ENCODE results near the gene SALL3.

DNA sequence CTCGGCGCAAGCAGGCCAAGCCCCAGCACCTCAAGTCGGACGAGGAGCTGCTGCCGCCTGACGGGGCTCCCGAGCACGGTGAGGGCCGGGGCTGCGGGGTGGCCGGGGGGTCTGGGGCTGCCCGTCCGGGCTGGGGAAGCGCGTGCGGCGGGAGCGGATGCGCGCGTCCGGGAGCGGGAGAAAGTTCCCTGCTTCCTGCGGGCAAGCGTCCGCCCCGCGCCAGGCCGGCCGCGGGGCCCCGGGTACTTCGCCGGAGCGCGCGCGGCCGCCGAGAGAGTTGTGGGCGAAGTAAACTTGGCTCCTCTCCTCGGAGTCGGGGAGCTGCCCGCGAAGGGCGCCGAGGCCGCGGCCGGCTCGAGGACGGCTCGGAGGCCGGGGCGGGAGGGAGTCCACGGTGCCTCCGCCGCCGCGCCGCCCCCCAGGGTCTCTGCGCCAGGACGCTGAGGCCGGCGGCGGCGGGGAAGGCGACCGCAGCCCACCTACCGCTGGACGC lies 707 bp downstream of the SALL3 start:
- no peak for TF ChIP-seq POLR2AphosphoS5 (IDR thresholded peaks at IDR 0.05; ENCODE audit: insufficient read depth in 1 of 2, low read depth in 1 of 2)
- TF ChIP-seq CTCF (IDR thresholded peaks at IDR 0.05) = no peak

Data from vagina (tissue), 2 donors.